OCI-LY7 (cell line): ENCODE data around the gene ZNF628. TPM values are rescaled to one million over a fixed set of nuclear protein-coding genes. Genes with fewer than 3 reads are reported as not detected.

Source experiments
- BruUV-seq: library from RNA; stranded (reverse); fragments of 400-500 nt; replicated peaks from 2 replicates; lab custom pipeline; 2021; lab: Mats Ljungman, UMichigan
- CTCF ChIA-PET: fragments of 300-600 bp; sonication (Branson Sonifier 250); formaldehyde crosslinking; loops from one replicate; lab custom pipeline; 2022; ENCODE audit warnings: antibody characterized with exemption; ENCODE audit not compliant: unreplicated experiment; lab: Charles Lee
- POLR2A ChIA-PET: fragments of 300-600 bp; sonication (Branson Sonifier 250); formaldehyde crosslinking; loops from one replicate; lab custom pipeline; 2022; ENCODE audit warnings: antibody characterized with exemption; lab: Charles Lee
- DNase-seq: peaks from one replicate; pipeline ENCODE4 v3.0.0-alpha.2; 2015; ENCODE audit warnings: low spot score
- H2AFZ ChIP-seq: fragments of 200-600 bp; sonication (generic), shearing (Covaris generic); 2 replicates; pipeline ENCODE4 v1.6.1; 2014; ENCODE audit warnings: mild to moderate bottlenecking, antibody characterized with exemption, low read length, moderate library complexity
- H3K27ac ChIP-seq: fragments of 200-600 bp; sonication (generic); 2 replicates; pipeline ENCODE4 v1.5.1; 2014; ENCODE audit warnings: mixed run types, low read depth, mild to moderate bottlenecking, moderate library complexity, low read length, inconsistent platforms; ENCODE audit not compliant: poor library complexity, severe bottlenecking
- H3K36me3 ChIP-seq: fragments of 200-600 bp; sonication (generic); 2 replicates; pipeline ENCODE4 v1.6.1; 2014; ENCODE audit warnings: mild to moderate bottlenecking, antibody characterized with exemption, low read length, moderate library complexity, mixed read lengths; ENCODE audit not compliant: insufficient read depth
- H3K4me1 ChIP-seq: fragments of 200-600 bp; sonication (generic); 2 replicates; pipeline ENCODE4 v1.5.1; 2014; ENCODE audit warnings: mild to moderate bottlenecking, low read length; ENCODE audit not compliant: insufficient read depth, poor library complexity, severe bottlenecking
- H3K4me2 ChIP-seq: fragments of 200-600 bp; sonication (generic); 2 replicates; pipeline ENCODE4 v1.6.1; 2014; ENCODE audit warnings: mild to moderate bottlenecking, low read length
- H3K4me3 ChIP-seq: fragments of 200-600 bp; sonication (generic); 2 replicates; pipeline ENCODE4 v1.5.1; 2014; ENCODE audit warnings: mild to moderate bottlenecking, low read depth, low read length; ENCODE audit not compliant: poor library complexity, severe bottlenecking
- H3K79me2 ChIP-seq: fragments of 200-600 bp; sonication (generic); 2 replicates; pipeline ENCODE4 v1.6.1; 2016; ENCODE audit warnings: low read depth, mild to moderate bottlenecking, low read length, moderate library complexity, mixed read lengths; ENCODE audit not compliant: insufficient read depth
- H3K9me2 ChIP-seq: fragments of 200-600 bp; sonication (generic); 2 replicates; pipeline ENCODE4 v1.6.1; 2016; ENCODE audit warnings: mild to moderate bottlenecking, low read length, mixed read lengths; ENCODE audit not compliant: insufficient read depth
- H3K9me3 ChIP-seq: fragments of 200-600 bp; sonication (generic); 2 replicates; pipeline ENCODE4 v1.6.1; 2014; ENCODE audit warnings: mild to moderate bottlenecking, mixed run types, low read length, mixed read lengths
- H4K20me1 ChIP-seq: fragments of 200-600 bp; sonication (generic); 2 replicates; pipeline ENCODE4 v1.6.1; 2014; ENCODE audit warnings: mild to moderate bottlenecking, antibody characterized with exemption, low read length, moderate library complexity, mixed read lengths; ENCODE audit not compliant: insufficient read depth
- EZH2phosphoT487 ChIP-seq: fragments of 200-600 bp; sonication (generic); IDR thresholded peaks from 2 replicates; pipeline ENCODE4 v1.6.1; 2018; ENCODE audit warnings: low read depth, borderline replicate concordance, mild to moderate bottlenecking, mixed run types, antibody characterized with exemption, low read length, moderate library complexity, mixed read lengths
- intact Hi-C: fragments of 100-400 bp; cut with micrococcal nuclease; formaldehyde crosslinking; loops from one replicate; pipeline ENCODE4 v1.10.0; 2022; ENCODE audit not compliant: unreplicated experiment
- total RNA-seq, 2 experiments: library from RNA; depleted of rRNA in 1 of 2; stranded (reverse); fragments of >200 nt in 1 of 2; shearing (Covaris generic) in 1 of 2; gene quantifications; 2 replicates each; pipeline ENCODE4 v1.2.3, GENCODE V29; 2014 to 2022
- TF ChIP-seq, protein P1 (sequence below): fragments of 200-600 bp; sonication (generic); conservative IDR thresholded peaks from 2 replicates; pipeline ENCODE4 v1.5.1; 2014; ENCODE audit warnings: mild to moderate bottlenecking, antibody characterized with exemption, low read length, moderate library complexity, mixed read lengths

ZNF628 gene
- total RNA-seq, 2 experiments from 2014 or later, result 5.2 to 10.6 TPM

GRCh38 chr19:55525289-55526101, 49.1 kb downstream of the ZNF628 start:
- no peaks in the 10 kb centered on the region for H3K9me2 ChIP-seq
- TF ChIP-seq, protein P1, sequence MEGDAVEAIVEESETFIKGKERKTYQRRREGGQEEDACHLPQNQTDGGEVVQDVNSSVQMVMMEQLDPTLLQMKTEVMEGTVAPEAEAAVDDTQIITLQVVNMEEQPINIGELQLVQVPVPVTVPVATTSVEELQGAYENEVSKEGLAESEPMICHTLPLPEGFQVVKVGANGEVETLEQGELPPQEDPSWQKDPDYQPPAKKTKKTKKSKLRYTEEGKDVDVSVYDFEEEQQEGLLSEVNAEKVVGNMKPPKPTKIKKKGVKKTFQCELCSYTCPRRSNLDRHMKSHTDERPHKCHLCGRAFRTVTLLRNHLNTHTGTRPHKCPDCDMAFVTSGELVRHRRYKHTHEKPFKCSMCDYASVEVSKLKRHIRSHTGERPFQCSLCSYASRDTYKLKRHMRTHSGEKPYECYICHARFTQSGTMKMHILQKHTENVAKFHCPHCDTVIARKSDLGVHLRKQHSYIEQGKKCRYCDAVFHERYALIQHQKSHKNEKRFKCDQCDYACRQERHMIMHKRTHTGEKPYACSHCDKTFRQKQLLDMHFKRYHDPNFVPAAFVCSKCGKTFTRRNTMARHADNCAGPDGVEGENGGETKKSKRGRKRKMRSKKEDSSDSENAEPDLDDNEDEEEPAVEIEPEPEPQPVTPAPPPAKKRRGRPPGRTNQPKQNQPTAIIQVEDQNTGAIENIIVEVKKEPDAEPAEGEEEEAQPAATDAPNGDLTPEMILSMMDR, result no peak
- no peak for TF ChIP-seq EZH2phosphoT487
- H2AFZ ChIP-seq, result no peak overlapping the region
- no peak overlapping the region for H3K27ac ChIP-seq
- no peak overlapping the region for H3K4me2 ChIP-seq
- H3K9me3 ChIP-seq, result 0 out of 2 replicates have a peak, but pooled peaks cover 5% of the 10 kb centered on the region
- H3K79me2 ChIP-seq, result no peaks in the 10 kb centered on the region
- no peak overlapping the region for H3K4me3 ChIP-seq
- POLR2A ChIA-PET, result no interaction called here
- H3K36me3 ChIP-seq, result no peaks in the 10 kb centered on the region
- DNase-seq, result no peak
- intact Hi-C loops, result no loop called here
- H3K4me1 ChIP-seq, result no peaks in the 10 kb centered on the region
- no peaks in the 10 kb centered on the region for H4K20me1 ChIP-seq
- no TSS peak for BruUV-seq
- CTCF ChIA-PET, result no interaction called here

GRCh38 chr19:55526216-55527196, 50.1 kb downstream of the ZNF628 start:
- no peak for TF ChIP-seq EZH2phosphoT487
- H3K9me3 ChIP-seq, result 0 out of 2 replicates have a peak, but pooled peaks cover 5% of the 10 kb centered on the region
- no peaks in the 10 kb centered on the region for H3K79me2 ChIP-seq
- intact Hi-C loops, result no loop called here
- no peaks in the 10 kb centered on the region for H3K36me3 ChIP-seq
- no peak for DNase-seq
- no peaks in the 10 kb centered on the region for H3K4me1 ChIP-seq
- H4K20me1 ChIP-seq, result no peaks in the 10 kb centered on the region
- BruUV-seq, result no TSS peak
- H3K4me2 ChIP-seq, result no peak overlapping the region
- no peak overlapping the region for H2AFZ ChIP-seq
- CTCF ChIA-PET, result no interaction called here
- POLR2A ChIA-PET, result no interaction called here
- H3K9me2 ChIP-seq, result no peaks in the 10 kb centered on the region
- no peak overlapping the region for H3K4me3 ChIP-seq
- H3K27ac ChIP-seq, result no peak overlapping the region
